Naive thymus-derived CD8-positive, alpha-beta T cell (primary cell): ENCODE data around the gene PNKD. TPM values are rescaled to one million over a fixed set of nuclear protein-coding genes. Genes with fewer than 3 reads are reported as not detected.
A peak's percentile ranks its signal among the peaks of the same experiment; 100 is the strongest.

ENCODE experiments used
- ATAC-seq, 2 donors: fragments of 150-1000 bp; cut with Tn5 transposase in 1 of 2; sonication (Bioruptor Pico), chemical (Tn5 transposase) in 1 of 2; 1 replicate in 1 of 2; 2 replicates in 1 of 2; pipeline ENCODE4 v1.10.0; 2021; ENCODE audit warnings: mild to moderate bottlenecking in 2 of 2, moderate library complexity in 2 of 2
- POLR2A ChIA-PET: fragments of 350-600 bp; sonication (Branson Sonifier 250); formaldehyde crosslinking; loops from one replicate; lab custom pipeline; 2021; ENCODE audit warnings: antibody characterized with exemption; lab: Charles Lee
- DNase-seq, 10 donors: peaks; one replicate each; pipeline versions ENCODE4 v3.0.0 to v3.0.0-alpha.2; 2020 to 2022
- H3K27ac Mint-ChIP-seq, 10 donors: one replicate each; pipeline ENCODE4 v1.8.0; 2020 to 2022; ENCODE audit warnings: mild to moderate bottlenecking in 10 of 10, mixed read lengths in 10 of 10, moderate library complexity in 4 of 10, inconsistent platforms in 1 of 10
- H3K27me3 Mint-ChIP-seq, 5 donors: one replicate each; pipeline ENCODE4 v1.8.0; 2021 to 2022; ENCODE audit warnings: mixed read lengths in 5 of 5
- H3K36me3 Mint-ChIP-seq, 3 donors: one replicate each; pipeline ENCODE4 v1.8.0; 2020 to 2022; ENCODE audit warnings: mixed read lengths in 3 of 3, mild to moderate bottlenecking in 2 of 3, inconsistent platforms in 1 of 3
- H3K4me1 Mint-ChIP-seq, 4 donors: one replicate each; pipeline ENCODE4 v1.8.0; 2021 to 2022; ENCODE audit warnings: mixed read lengths in 4 of 4
- H3K4me3 Mint-ChIP-seq, 10 donors: one replicate each; pipeline ENCODE4 v1.8.0; 2020 to 2022; ENCODE audit warnings: mild to moderate bottlenecking in 10 of 10, mixed read lengths in 10 of 10, moderate library complexity in 6 of 10, inconsistent platforms in 1 of 10
- H3K9me3 Mint-ChIP-seq, 9 donors: one replicate each; pipeline ENCODE4 v1.8.0; 2020 to 2022; ENCODE audit warnings: mixed read lengths in 9 of 9, mild to moderate bottlenecking in 3 of 9, inconsistent platforms in 1 of 9, moderate library complexity in 1 of 9
- polyA plus RNA-seq, 3 donors: library from polyadenylated mRNA; unstranded; fragments of 300-500 nt; fragmentation: Illumina TruSeq; gene quantifications; one replicate each; pipeline ENCODE4 v1.2.3, GENCODE V29; 2021
- total RNA-seq, 8 experiments: library from RNA in 2 of 8; stranded (reverse) in 2 of 8; gene quantifications; one replicate each; pipeline ENCODE4 v1.2.3 and lab custom pipeline; 2021 to 2026

The PNKD gene
- total and polyA plus RNA-seq, 5 experiments from 2014 or later: 33.6 to 119 (median 108) TPM

- POLR2A ChIA-PET: interaction anchor here (0.7 kb wide), 1 partner anchor 29 kb away, joined by 5 read pairs; no protein-coding TSS in a partner anchor
- no peak overlapping the region for H3K4me3 Mint-ChIP-seq
- no peaks in the 10 kb centered on the region for H3K27me3 Mint-ChIP-seq
- peaks cover 0 to 2% (median 0%) of the 10 kb centered on the region in 3 donors for H3K36me3 Mint-ChIP-seq
- no peak for ATAC-seq
- no peaks in the 10 kb centered on the region for H3K9me3 Mint-ChIP-seq
- peak overlapping the region in 1 of 10 donors; percentile 56 for H3K27ac Mint-ChIP-seq
- peaks cover 2 to 21% (median 15%) of the 10 kb centered on the region in 4 donors for H3K4me1 Mint-ChIP-seq
- no peak for DNase-seq
Measured at GRCh38 chr2:218375212-218375611, 104.9 kb downstream of the PNKD start.

- no peak overlapping the region for H3K4me3 Mint-ChIP-seq
- ATAC-seq: no peak
- peak overlapping the region in 5 of 10 donors; percentile 4 to 38 (median 13) for H3K27ac Mint-ChIP-seq
- H3K4me1 Mint-ChIP-seq: peaks cover 4 to 11% (median 7%) of the 10 kb centered on the region in 4 donors
- DNase-seq: no peak
- POLR2A ChIA-PET: interaction anchor here (1.2 to 1.9 kb wide), 2 partner anchors 9 to 18 kb away, joined by 6 to 8 read pairs; no protein-coding TSS in a partner anchor
- H3K9me3 Mint-ChIP-seq: no peaks in the 10 kb centered on the region
- no peaks in the 10 kb centered on the region for H3K27me3 Mint-ChIP-seq
- peaks cover 0 to 2% (median 0%) of the 10 kb centered on the region in 3 donors for H3K36me3 Mint-ChIP-seq
Measured at GRCh38 chr2:218378053-218378452, 107.7 kb downstream of the PNKD start.

DNA sequence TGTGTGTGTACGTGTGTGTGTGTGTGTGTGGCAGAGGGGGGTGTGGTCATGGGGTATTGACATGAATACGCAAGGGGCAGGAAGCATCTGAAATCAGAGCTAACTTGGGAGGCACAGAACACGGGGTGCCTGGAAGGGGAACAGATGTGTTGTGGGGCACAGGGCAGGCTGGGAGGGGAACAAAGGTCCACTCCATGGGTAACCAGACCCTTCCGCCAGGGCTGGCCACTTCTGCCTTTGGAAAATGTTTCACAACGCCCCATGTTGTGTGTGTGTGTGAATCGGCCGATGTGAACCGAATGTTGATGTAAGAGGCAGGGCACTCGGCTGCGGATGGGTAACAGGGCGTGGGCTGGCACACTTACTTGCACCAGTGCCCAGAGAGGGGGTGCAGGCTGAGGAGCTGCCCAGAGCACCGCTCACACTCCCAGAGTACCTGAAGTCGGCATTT is 111.6 kb downstream of the PNKD start, which contains the start of gene SLC11A1:
TSS of gene SLC11A1 (plus strand) at position 358 of the 451 bp plus-strand sequence. CDS start 96 bp downstream, outside the sequence.
- no peaks in the 10 kb centered on the region for H3K27me3 Mint-ChIP-seq
- POLR2A ChIA-PET: interaction anchor here (1.2 kb wide), 1 partner anchor 15 kb away, joined by 3 read pairs; no protein-coding TSS in a partner anchor
- peaks cover 4 to 13% (median 10%) of the 10 kb centered on the region in 4 donors for H3K4me1 Mint-ChIP-seq
- peak within 1 kb of the TSS in 1 of 10 donors; percentile 74 for H3K4me3 Mint-ChIP-seq
- H3K36me3 Mint-ChIP-seq: peaks cover 0 to 2% (median 0%) of the 10 kb centered on the region in 3 donors
- H3K27ac Mint-ChIP-seq: peak within 1 kb of the TSS in 2 of 10 donors; percentile 31 to 47
- no peaks in the 10 kb centered on the region for H3K9me3 Mint-ChIP-seq
- ATAC-seq (no peak), DNase-seq (no peak)

DNA sequence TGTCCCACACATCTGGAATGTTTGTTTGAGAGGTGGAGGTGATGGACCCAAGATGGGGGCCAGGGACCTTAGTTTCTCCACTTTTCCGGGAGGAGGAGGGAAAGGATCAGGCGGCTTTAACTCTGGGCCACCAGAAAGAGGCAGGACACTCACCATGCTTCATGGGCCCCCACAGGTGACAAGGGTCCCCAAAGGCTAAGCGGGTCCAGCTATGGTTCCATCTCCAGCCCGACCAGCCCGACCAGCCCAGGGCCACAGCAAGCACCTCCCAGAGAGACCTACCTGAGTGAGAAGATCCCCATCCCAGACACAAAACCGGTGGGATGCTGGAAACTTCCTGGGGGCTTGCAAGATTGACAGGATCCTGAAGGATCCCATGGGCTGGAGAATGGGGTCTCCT is 112.5 kb downstream of the PNKD start:
- no peak overlapping the region for H3K27ac Mint-ChIP-seq
- POLR2A ChIA-PET: interaction anchor here (1.2 kb wide), 1 partner anchor 14 kb away, joined by 3 read pairs; no protein-coding TSS in a partner anchor

GRCh38 chr2:218383892-218384519 is 113.7 kb downstream of the PNKD start:
- H3K36me3 Mint-ChIP-seq: peaks cover 0 to 2% (median 0%) of the 10 kb centered on the region in 3 donors

More for the DNA sequence above, 112.5 kb downstream of the PNKD start:
- H3K27me3 Mint-ChIP-seq: peaks cover 0 to 2% (median 0%) of the 10 kb centered on the region in 5 donors
- no peak overlapping the region for H3K4me3 Mint-ChIP-seq
- ATAC-seq: no peak
- H3K36me3 Mint-ChIP-seq: peaks cover 0 to 2% (median 0%) of the 10 kb centered on the region in 3 donors
- peaks cover 6 to 17% (median 13%) of the 10 kb centered on the region in 4 donors for H3K4me1 Mint-ChIP-seq
- no peaks in the 10 kb centered on the region for H3K9me3 Mint-ChIP-seq
- DNase-seq: no peak

DNA sequence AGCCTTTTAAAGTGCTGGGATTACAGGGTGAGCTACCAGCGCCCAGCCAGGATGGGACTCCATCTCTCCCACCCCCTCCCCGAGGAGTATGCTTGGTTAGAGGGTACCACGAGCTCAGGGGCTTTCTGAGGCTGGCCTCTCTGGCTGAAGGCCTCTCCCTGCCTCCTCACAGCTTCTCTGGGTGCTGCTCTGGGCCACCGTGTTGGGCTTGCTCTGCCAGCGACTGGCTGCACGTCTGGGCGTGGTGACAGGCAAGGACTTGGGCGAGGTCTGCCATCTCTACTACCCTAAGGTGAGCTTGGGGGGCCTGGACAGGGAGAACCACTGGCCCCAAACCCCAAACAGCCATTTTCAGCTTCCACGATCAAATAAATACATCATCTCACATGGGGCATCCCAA is 114.7 kb downstream of the PNKD start:
- ATAC-seq (no peak), DNase-seq (no peak)
- Mint-ChIP-seq H3K4me3 (no peak overlapping the region), H3K9me3 (no peaks in the 10 kb centered on the region), H3K27ac (peak overlapping the region in 1 of 10 donors; percentile 18), H3K4me1 (peaks cover 5 to 18% (median 13%) of the 10 kb centered on the region in 4 donors), H3K27me3 (peaks cover 0 to 2% (median 0%) of the 10 kb centered on the region in 5 donors), H3K36me3 (peaks cover 0 to under 1% (median 0%) of the 10 kb centered on the region in 3 donors)
- POLR2A ChIA-PET: interaction anchor here (0.9 to 1.6 kb wide), 2 partner anchors 9 to 18 kb away, joined by 3 to 5 read pairs; no protein-coding TSS in a partner anchor

More at GRCh38 chr2:218383892-218384519, 113.7 kb downstream of the PNKD start:
- no peaks in the 10 kb centered on the region for H3K9me3 Mint-ChIP-seq
- peaks cover 5 to 15% (median 13%) of the 10 kb centered on the region in 4 donors for H3K4me1 Mint-ChIP-seq
- peak overlapping the region in 1 of 10 donors; percentile 55 for H3K4me3 Mint-ChIP-seq
- no peak for ATAC-seq
- peaks cover 0 to 2% (median 0%) of the 10 kb centered on the region in 5 donors for H3K27me3 Mint-ChIP-seq
- H3K27ac Mint-ChIP-seq: peak overlapping the region in 1 of 10 donors; percentile 37
- no peak for DNase-seq
- POLR2A ChIA-PET: interaction anchor here (0.9 to 1.6 kb wide), 2 partner anchors 10 to 97 kb away, joined by 3 to 5 read pairs; no protein-coding TSS in a partner anchor

GRCh38 chr2:218386505-218387368 is 116.4 kb downstream of the PNKD start:
- peak overlapping the region in 6 of 10 donors; percentile 75 to 95 (median 83) for H3K27ac Mint-ChIP-seq
- POLR2A ChIA-PET: interaction anchor here (0.9 kb wide), 2 partner anchors 17 to 103 kb away, joined by 3 read pairs; no protein-coding TSS in a partner anchor
- DNase-seq (no peak), ATAC-seq (no peak)
- peaks cover 3 to 18% (median 12%) of the 10 kb centered on the region in 4 donors for H3K4me1 Mint-ChIP-seq
- H3K9me3 Mint-ChIP-seq: no peaks in the 10 kb centered on the region
- peak overlapping the region in 8 of 10 donors; percentile 31 to 75 (median 62) for H3K4me3 Mint-ChIP-seq
- H3K36me3 Mint-ChIP-seq: no peaks in the 10 kb centered on the region
- peaks cover 0 to 2% (median 0%) of the 10 kb centered on the region in 5 donors for H3K27me3 Mint-ChIP-seq

- peaks cover 0 to 2% (median 0%) of the 10 kb centered on the region in 5 donors for H3K27me3 Mint-ChIP-seq
- DNase-seq (peak in 6 of 10 donors; percentile 43 to 70 (median 57)), ATAC-seq (peak; percentile 90 to 92)
- POLR2A ChIA-PET: interaction anchor here (0.9 kb wide), 2 partner anchors 17 to 103 kb away, joined by 3 read pairs; no protein-coding TSS in a partner anchor
- H3K27ac Mint-ChIP-seq: peak overlapping the region in 6 of 10 donors; percentile 53 to 95 (median 83)
- H3K9me3 Mint-ChIP-seq: no peaks in the 10 kb centered on the region
- H3K4me1 Mint-ChIP-seq: peaks cover 2 to 16% (median 12%) of the 10 kb centered on the region in 4 donors
- no peaks in the 10 kb centered on the region for H3K36me3 Mint-ChIP-seq
- peak overlapping the region; percentile 31 to 75 (median 58) for H3K4me3 Mint-ChIP-seq
Measured at GRCh38 chr2:218387369-218388194, 117.3 kb downstream of the PNKD start.

GRCh38 chr2:218389333-218390150 is 119.2 kb downstream of the PNKD start:
- POLR2A ChIA-PET: interaction anchor here (0.6 to 1.7 kb wide), 6 partner anchors 10 to 116 kb away, joined by 3 to 4 read pairs (median 3); partner anchors contain the start of gene CATIP
- Mint-ChIP-seq H3K36me3 (no peaks in the 10 kb centered on the region), H3K4me1 (peaks cover 8 to 34% (median 22%) of the 10 kb centered on the region in 4 donors), H3K27me3 (peaks cover 0 to 2% (median 0%) of the 10 kb centered on the region in 5 donors), H3K4me3 (peak overlapping the region in 1 of 10 donors; percentile 58), H3K27ac (peak overlapping the region in 2 of 10 donors; percentile 5 to 72), H3K9me3 (no peaks in the 10 kb centered on the region)
- no peak for ATAC-seq
- peak in 1 of 10 donors; percentile 4 for DNase-seq

- no peak for ATAC-seq
- POLR2A ChIA-PET: interaction anchor here (0.6 to 1.6 kb wide), 4 partner anchors 11 to 98 kb away, joined by 3 to 4 read pairs (median 3); partner anchors contain the start of gene CATIP
- peaks cover 10 to 47% (median 36%) of the 10 kb centered on the region in 4 donors for H3K4me1 Mint-ChIP-seq
- peaks cover 0 to 2% (median 0%) of the 10 kb centered on the region in 5 donors for H3K27me3 Mint-ChIP-seq
- H3K36me3 Mint-ChIP-seq: no peaks in the 10 kb centered on the region
- no peak overlapping the region for H3K4me3 Mint-ChIP-seq
- H3K9me3 Mint-ChIP-seq: no peaks in the 10 kb centered on the region
- DNase-seq: peak in 1 of 10 donors; percentile 45
- peak overlapping the region in 1 of 10 donors; percentile 69 for H3K27ac Mint-ChIP-seq
Measured at GRCh38 chr2:218391202-218391601, 120.9 kb downstream of the PNKD start.
